Measurements from ENCODE around the gene BPIFA3. TPM values are rescaled to one million over a fixed set of nuclear protein-coding genes. Genes with fewer than 3 reads are reported as not detected.
"Not testable (repeated sequence)": the region's sequence is repeated elsewhere in the genome, so short reads cannot be mapped to it uniquely, and the experiment has no call there.

Gene BPIFA3
- not detected for polyA plus RNA-seq (2012; ENCODE audit: missing spikeins)

DNA sequence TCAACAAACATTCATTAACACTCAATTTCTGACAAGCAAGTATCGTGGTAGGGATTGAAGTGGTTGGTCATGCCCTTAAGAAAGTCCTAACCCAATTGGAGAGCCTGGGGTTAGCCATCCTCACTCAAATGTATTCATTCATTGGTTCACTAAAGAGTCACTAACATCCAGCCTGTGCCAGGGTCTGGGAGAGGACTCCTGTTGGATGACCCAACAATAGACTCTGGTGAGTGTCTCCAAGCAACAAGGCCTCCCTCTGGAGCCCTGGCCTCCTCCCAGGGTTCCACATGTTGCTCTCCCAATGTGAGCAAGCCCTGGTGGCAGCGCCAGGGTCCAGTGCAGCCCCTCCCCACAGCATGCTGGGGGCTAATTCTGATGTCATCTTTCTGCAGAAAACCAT, at the start of gene BPIFA3:
Gene BPIFA3, plus strand, starts transcription at position 301 of the 400 bp plus-strand sequence. CDS start 185 bp downstream, outside the sequence.
- no peak for FAIRE-seq
- TF ChIP-seq POLR2A (IDR thresholded peaks at IDR 0.05; ENCODE audit: low read depth, low read length) (no peak), TAF1 (IDR thresholded peaks at IDR 0.05; ENCODE audit: borderline replicate concordance, low read depth, low read length) (no peak), POLR2AphosphoS5 (IDR thresholded peaks at IDR 0.05; ENCODE audit: low read depth, low read length) (no peak)
- DNase-seq (ENCODE audit: insufficient read length), result no peak

DNA sequence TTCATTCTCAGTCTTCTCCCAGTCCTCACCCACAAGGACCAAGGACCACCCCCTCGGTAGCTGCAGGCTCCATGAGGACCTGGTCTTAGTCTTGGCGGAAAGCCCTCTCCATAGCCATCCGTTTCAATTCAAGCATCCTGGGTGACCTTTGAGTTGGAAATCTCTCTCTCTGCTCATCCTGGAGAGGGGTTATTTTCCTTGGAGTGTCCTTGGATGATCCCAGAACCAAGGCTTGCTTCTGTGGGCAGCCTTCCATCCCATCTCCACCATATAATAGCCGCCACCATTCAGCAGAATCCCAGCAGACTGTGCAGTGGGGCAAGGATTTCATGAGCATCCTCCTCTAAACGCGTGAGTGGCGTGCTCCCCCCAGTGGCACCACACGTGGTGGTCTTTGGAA, 49.3 kb upstream of the BPIFA3 start, which contains the start of gene BPIFA2:
Gene BPIFA2, plus strand, starts transcription at position 301 of the 400 bp plus-strand sequence. CDS start 987 bp downstream, outside the sequence.
- FAIRE-seq (no peak), DNase-seq (ENCODE audit: insufficient read length) (no peak)
- TF ChIP-seq POLR2AphosphoS5 (IDR thresholded peaks at IDR 0.05; ENCODE audit: low read depth, low read length) (no peak), TAF1 (IDR thresholded peaks at IDR 0.05; ENCODE audit: borderline replicate concordance, low read depth, low read length) (no peak), POLR2A (IDR thresholded peaks at IDR 0.05; ENCODE audit: low read depth, low read length) (no peak)

GRCh38 chr20:33169176-33169794, 47.9 kb upstream of the BPIFA3 start:
- DNase-seq (ENCODE audit: insufficient read length) (no peak), FAIRE-seq (no peak)
- TF ChIP-seq TAF1 (IDR thresholded peaks at IDR 0.05; ENCODE audit: borderline replicate concordance, low read depth, low read length), result no peak
- TF ChIP-seq POLR2AphosphoS5 (IDR thresholded peaks at IDR 0.05; ENCODE audit: low read depth, low read length), result no peak
- TF ChIP-seq POLR2A (IDR thresholded peaks at IDR 0.05; ENCODE audit: low read depth, low read length), result no peak

- DNase-seq (ENCODE audit: insufficient read length) (no peak), FAIRE-seq (no peak)
- TF ChIP-seq POLR2AphosphoS5 (IDR thresholded peaks at IDR 0.05; ENCODE audit: low read depth, low read length) (no peak), POLR2A (IDR thresholded peaks at IDR 0.05; ENCODE audit: low read depth, low read length) (no peak), TAF1 (IDR thresholded peaks at IDR 0.05; ENCODE audit: borderline replicate concordance, low read depth, low read length) (no peak)
Measured at GRCh38 chr20:33172781-33173180, 44.4 kb upstream of the BPIFA3 start.

DNA sequence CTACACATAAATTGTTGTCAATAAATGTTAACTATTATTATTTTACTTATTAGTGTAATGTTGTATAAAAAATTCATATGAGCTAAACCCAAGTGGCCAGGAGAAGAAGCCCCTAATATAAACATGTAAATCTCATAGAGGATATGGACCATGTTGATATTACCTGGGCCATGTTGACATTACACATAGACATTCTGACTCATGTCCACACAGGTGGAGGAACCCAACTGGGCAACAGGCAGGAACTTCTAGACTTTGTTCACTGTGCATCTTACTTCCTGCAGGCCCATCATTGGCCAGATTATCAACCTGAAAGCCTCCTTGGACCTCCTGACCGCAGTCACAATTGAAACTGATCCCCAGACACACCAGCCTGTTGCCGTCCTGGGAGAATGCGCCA, 42.0 kb upstream of the BPIFA3 start:
- TF ChIP-seq TAF1 (IDR thresholded peaks at IDR 0.05; ENCODE audit: borderline replicate concordance, low read depth, low read length) (no peak), POLR2A (IDR thresholded peaks at IDR 0.05; ENCODE audit: low read depth, low read length) (no peak), POLR2AphosphoS5 (IDR thresholded peaks at IDR 0.05; ENCODE audit: low read depth, low read length) (no peak)
- DNase-seq (ENCODE audit: insufficient read length) (no peak), FAIRE-seq (no peak)

DNA sequence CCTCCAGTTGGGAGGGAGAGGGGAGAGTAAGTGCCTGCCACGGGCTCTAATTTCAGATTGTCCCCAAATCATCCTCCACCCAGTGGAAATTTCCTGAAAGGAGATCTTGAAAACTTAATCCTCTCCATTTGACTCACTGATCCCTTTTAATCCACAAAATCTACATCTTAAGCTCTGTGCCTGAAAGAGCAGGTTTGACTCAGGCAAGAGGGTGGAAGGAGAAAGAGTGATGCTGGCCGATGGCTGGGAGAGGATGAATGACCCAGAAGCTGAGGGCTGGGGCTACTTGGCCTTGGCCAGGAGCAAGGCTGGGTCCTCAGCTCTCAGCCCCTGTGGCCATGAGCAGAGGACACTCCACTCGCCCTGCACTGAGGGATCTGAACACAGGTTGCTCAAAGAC, 41.1 kb upstream of the BPIFA3 start:
- no peak for DNase-seq (ENCODE audit: insufficient read length)
- TF ChIP-seq POLR2A (IDR thresholded peaks at IDR 0.05; ENCODE audit: low read depth, low read length) (no peak), TAF1 (IDR thresholded peaks at IDR 0.05; ENCODE audit: borderline replicate concordance, low read depth, low read length) (no peak), POLR2AphosphoS5 (IDR thresholded peaks at IDR 0.05; ENCODE audit: low read depth, low read length) (no peak)

GRCh38 chr20:33177866-33178265, 39.3 kb upstream of the BPIFA3 start:
- TF ChIP-seq POLR2A (IDR thresholded peaks at IDR 0.05; ENCODE audit: low read depth, low read length) (no peak), TAF1 (IDR thresholded peaks at IDR 0.05; ENCODE audit: borderline replicate concordance, low read depth, low read length) (no peak)
- DNase-seq (ENCODE audit: insufficient read length), result no peak
- no peak for FAIRE-seq

More for the DNA sequence above, 41.1 kb upstream of the BPIFA3 start:
- no peak for FAIRE-seq

DNA sequence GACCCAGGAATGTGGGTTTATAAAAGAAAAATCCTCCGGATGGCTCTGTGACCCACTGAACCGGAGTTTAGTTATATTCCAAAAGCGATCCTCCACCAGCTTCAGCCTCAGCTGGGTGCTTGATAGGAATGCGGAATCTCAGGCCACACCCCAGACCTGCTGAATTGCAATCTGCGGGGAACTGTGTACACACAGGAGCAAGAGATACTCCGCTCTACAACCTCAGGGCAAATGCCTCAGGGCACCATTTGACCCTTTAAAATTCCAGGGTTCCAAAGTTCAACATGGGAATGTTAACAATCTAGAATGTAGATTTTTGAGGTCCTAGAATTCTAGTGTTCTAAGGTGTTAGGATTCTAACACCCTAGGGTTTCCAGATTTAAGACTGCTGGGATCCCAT, 38.4 kb upstream of the BPIFA3 start:
- DNase-seq (ENCODE audit: insufficient read length), result no peak
- no peak for FAIRE-seq
- TF ChIP-seq TAF1 (IDR thresholded peaks at IDR 0.05; ENCODE audit: borderline replicate concordance, low read depth, low read length) (no peak), POLR2A (IDR thresholded peaks at IDR 0.05; ENCODE audit: low read depth, low read length) (no peak), POLR2AphosphoS5 (IDR thresholded peaks at IDR 0.05; ENCODE audit: low read depth, low read length) (no peak)

GRCh38 chr20:33180169-33180568, 37.0 kb upstream of the BPIFA3 start:
- TF ChIP-seq POLR2AphosphoS5 (IDR thresholded peaks at IDR 0.05; ENCODE audit: low read depth, low read length), result no peak
- TF ChIP-seq POLR2A (IDR thresholded peaks at IDR 0.05; ENCODE audit: low read depth, low read length), result no peak
- no peak for TF ChIP-seq TAF1 (IDR thresholded peaks at IDR 0.05; ENCODE audit: borderline replicate concordance, low read depth, low read length)
- no peak for FAIRE-seq
- no peak for DNase-seq (ENCODE audit: insufficient read length)

GRCh38 chr20:33181482-33182093, 35.6 kb upstream of the BPIFA3 start:
- no peak for TF ChIP-seq TAF1 (IDR thresholded peaks at IDR 0.05; ENCODE audit: borderline replicate concordance, low read depth, low read length)
- no peak for TF ChIP-seq POLR2AphosphoS5 (IDR thresholded peaks at IDR 0.05; ENCODE audit: low read depth, low read length)
- no peak for TF ChIP-seq POLR2A (IDR thresholded peaks at IDR 0.05; ENCODE audit: low read depth, low read length)
- FAIRE-seq (no peak), DNase-seq (ENCODE audit: insufficient read length) (no peak)

DNA sequence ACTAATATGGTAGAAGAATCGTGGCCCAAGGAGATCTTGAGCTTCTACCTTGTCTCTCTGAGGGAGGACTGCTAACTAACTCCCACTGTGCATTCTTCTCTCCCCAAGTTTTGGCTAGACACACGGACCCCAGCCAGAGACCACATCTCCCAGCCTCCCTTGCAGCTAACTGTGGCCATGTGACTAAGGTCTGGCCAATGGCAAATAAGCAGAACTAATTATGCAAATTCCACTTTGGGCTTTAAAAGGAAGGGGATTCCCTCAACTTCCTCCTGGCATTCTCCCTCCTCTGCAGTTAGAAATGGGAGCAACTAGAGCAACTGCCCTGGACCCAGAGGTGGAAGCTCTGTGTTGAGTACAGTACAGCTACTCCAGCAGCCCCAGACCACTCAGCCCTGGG, 33.8 kb upstream of the BPIFA3 start:
- FAIRE-seq (no peak), DNase-seq (ENCODE audit: insufficient read length) (no peak)
- TF ChIP-seq POLR2AphosphoS5 (IDR thresholded peaks at IDR 0.05; ENCODE audit: low read depth, low read length) (no peak), TAF1 (IDR thresholded peaks at IDR 0.05; ENCODE audit: borderline replicate concordance, low read depth, low read length) (no peak), POLR2A (IDR thresholded peaks at IDR 0.05; ENCODE audit: low read depth, low read length) (no peak)

GRCh38 chr20:33185031-33185590, 32.0 kb upstream of the BPIFA3 start:
- DNase-seq (ENCODE audit: insufficient read length), result not testable (repeated sequence)

More at GRCh38 chr20:33185031-33185590, 32.0 kb upstream of the BPIFA3 start:
- not testable (repeated sequence) for FAIRE-seq
